ENCODE measurements around the gene HOXB9.

HOXB9 gene

GRCh38 chr17:48637323-48638260 is 11.4 kb upstream of the HOXB9 start:
- DNase-seq: no peak

DNA sequence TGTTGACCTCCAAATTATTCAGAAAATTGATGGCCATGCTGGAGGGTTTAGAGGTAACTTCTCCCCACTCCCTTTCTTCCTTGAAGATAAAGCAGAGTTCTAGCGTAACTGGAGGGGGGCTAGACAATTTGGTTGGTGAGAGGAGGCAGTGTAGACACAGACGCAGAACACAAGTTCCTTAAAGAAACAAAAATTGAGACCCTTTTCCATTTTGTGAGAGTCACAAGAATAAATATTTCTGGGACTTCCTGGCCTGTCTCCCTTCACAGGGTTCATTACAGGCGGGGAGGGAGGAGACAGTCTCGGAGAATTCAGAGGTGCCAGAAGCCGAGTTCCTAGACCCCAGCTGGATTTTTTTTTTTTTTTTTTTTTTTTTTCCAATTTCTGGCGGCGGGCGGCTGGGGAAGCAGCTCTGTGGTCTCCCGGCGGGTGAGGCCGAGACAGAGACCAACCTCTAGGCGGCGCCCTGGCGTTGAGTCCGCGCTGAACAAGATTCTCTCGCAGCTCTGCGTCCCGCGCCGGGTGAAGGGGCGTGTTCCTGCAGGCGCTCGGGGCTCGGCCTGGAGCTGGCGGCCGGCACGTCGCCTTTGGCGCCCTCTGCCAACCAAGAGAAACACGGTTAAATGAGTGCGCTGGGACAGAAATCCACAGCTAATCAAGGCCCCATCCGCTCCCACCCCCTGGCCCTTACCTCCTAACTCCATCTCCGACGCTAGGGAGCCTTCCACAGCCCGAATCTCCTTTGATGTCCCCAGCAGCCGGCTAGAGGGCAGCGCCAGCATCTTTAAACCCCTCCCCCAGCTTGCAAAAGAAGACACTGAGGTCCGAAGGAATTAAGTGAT is 10.2 kb upstream of the HOXB9 start:
- DNase-seq: peak; percentile 76 to 97

DNA sequence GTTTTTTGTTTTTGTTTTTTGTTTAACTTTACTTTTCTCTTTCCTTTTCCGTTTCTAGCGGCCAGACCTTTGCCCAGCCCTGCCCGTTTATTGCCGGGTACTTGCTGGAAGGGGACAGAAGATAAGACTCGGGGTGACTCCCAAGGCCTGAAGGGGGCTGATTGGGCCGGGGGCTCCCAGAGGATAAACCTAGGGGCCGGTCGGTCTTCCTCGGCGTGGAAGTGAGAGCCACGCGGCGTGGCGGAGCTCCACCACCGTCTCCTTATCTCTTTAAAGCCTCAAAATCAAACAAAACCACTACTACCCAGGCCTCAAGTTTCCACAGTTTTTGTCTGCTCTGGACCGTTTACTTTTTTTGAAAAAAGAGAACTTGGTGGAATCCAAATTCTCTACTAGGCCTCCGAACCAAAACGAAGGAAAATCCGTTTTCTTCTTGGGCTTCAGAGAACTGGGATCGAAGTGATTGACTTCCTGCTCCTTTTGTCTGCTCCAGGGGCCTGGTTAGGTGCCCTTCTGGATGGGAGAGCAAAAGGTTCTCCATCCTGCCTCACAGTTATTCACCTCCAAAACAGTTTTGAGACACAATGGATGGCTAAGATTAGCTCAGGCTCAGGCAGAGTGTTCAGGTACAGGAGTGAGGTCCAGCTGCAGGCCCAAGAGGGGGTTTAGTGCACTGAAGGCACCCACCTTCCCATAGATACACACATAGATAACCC is 8.5 kb upstream of the HOXB9 start:
- DNase-seq: no peak

DNA sequence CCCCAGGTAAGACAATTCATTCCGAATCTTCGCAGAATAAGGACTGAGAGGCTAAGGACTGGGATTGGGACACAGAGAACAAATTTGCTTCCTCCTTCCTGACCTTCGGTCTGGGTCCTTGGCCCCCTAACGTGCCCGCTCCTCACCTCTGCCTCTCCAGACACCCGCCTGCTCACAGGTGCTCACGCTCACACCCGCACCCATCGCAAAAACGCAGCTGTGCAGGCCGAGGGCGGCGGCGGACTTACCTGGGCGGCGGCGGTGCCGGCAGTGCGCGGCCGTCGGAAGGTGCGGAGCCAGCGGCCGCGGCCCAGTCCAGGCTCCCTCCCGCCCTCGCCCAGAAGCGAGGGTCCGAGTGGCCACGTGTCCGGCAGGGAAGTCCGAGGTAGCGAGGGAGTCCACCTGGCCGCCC is 7.1 kb upstream of the HOXB9 start:
- no peak for DNase-seq

- no peak for DNase-seq
Observed at GRCh38 chr17:48632579-48633265, 6.6 kb upstream of the HOXB9 start.

- DNase-seq: no peak
Observed at GRCh38 chr17:48631693-48632578, 5.8 kb upstream of the HOXB9 start.

- DNase-seq: no peak
Observed at GRCh38 chr17:48630925-48631692, 5.0 kb upstream of the HOXB9 start.

DNA sequence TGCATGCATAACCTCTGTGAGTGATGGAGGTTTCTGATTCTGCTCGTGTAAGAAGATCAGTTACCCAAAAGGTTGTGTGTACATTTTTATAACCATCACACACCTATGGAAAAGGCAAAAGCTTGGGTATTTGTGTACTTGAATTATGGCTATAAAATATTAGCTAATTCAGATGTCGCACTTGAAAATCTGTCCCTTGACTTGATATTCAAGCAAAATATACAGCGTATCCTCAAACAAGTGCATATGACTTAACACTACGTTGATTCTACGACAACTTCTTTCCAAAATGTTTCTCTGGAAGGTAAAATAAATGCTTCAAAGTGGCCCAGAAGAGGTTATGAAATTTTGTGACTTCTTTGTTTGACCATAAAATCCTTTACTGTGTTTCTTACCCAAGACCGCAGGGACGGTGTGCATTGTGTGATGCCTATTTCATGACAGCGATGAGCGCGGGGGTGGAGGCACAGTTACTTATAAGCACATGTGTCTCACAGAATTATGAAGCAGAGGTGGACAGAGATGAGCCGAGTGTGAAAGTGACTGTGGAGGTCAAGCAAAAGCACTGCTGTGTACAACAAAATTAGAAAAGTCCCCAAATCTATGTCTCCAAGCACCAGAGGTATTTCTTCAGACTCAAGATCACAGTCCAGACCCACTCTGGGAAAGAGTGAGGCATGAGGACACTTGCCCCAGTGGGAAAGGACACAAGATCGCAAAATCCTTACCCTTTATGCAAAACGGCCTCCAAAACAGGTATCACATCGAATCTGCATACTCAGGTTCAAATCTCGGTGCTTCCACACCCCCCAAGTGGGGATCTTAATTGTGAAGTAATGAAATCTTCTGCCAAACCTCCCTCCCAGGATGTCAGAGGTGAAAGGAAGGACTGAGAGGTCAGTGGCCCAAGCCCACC is 4.1 kb upstream of the HOXB9 start:
- no peak for DNase-seq

- no peak for DNase-seq
Observed at GRCh38 chr17:48629411-48629759, 3.2 kb upstream of the HOXB9 start.

DNA sequence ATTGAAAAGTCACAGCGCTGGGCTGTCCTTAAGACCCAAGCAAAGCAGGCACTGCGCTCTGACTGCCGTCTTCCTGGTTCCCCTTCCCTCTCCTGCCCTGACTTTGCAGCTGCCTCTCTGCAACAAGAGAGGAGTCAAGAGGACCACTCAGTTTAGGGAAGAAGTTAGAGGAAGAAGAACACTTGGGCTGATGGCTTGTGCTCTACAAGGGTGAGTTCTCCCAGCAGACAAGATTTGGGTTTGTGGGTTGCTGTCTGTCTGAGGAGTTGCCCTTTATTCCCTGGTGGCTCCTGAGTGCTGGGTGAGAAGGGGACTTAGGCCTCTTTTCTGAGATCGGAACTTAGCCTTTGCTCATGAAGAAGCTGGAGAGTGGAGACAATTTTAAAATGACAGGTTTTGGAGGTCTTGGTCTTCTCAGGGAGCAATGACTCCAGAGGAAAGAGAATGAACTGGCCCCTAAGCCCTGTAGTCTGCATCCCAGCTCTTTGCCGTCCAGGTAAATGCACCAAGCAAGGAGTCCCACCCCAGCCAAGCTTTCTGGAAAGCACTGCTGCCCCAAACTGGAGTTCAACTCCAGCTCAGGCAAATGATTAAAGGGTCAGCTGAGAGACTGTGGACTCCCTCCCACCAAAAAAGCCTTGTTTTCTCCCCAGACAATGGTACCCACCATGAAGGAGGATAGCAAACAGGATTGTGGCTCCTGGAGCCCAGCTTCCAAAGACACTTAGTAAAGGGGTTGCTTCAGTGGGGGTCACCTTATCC is 2.7 kb upstream of the HOXB9 start:
- no peak for DNase-seq

- no peak for DNase-seq
Observed at GRCh38 chr17:48627623-48628521, 1.7 kb upstream of the HOXB9 start.

DNA sequence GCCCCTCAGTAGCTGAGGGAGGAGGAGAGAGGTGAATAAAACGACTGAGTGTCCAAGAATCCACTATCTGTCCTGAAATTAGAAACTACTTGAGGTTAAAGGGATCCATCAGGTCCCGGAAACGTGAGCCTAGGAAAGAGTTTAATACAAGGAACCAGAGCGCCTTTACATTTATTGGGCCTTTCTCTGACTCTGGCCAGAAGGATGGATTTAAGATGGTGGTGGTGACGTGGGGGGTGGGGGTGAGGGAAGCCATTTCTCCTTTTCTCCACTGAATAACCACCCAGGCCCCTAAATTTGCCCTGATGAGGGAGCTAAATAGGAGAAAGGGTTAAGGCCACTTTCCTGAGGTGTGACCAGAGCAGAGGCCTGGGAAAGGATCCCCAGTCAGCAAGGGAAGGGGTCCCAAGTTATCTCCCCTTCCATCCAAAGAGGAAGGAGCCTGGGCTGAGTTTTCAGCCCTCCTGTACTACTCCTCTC is 1.0 kb upstream of the HOXB9 start:
- no peak for DNase-seq

GRCh38 chr17:48625495-48626244 is 488 bp downstream of the HOXB9 start:
- peak in 1 of 2 experiments; percentile 86 for DNase-seq

GRCh38 chr17:48624544-48625494 is 1.3 kb downstream of the HOXB9 start:
- DNase-seq: peak in 1 of 2 experiments; percentile 63

GRCh38 chr17:48624118-48624517 is 2.0 kb downstream of the HOXB9 start:
- DNase-seq: no peak

DNA sequence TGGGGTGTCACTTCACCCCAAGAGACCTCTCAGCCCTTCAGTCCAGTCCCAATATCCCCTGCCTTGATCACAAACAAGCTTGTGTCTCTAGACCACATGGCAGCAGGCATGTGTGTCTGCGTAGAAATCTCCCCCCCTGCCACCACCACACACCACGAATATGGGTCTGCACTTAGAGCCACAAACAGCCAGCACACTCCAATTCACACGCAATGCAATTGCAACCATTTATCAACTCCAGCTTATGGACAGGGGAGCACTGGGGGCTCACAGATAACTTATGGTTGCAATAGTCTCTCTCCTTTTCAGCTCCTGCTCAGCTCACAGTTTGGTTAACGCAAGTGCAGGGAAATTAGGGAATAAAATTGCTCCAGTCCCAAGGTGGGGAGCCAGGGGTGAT is 2.6 kb downstream of the HOXB9 start:
- DNase-seq: no peak

Measured in NCI-H526 (cell line).